DMS79 (cell line): ENCODE measurements around the gene RNF224.

Experiments
- DNase-seq: peaks from one replicate; lab custom pipeline; 2025; lab: John Stamatoyannopoulos, UW

The RNF224 gene

GRCh38 chr9:137192448-137192780 lies 34.9 kb upstream of the RNF224 start:
- no peak for DNase-seq

GRCh38 chr9:137192859-137193258 lies 34.4 kb upstream of the RNF224 start:
- no peak for DNase-seq

- no peak for DNase-seq
Observed at GRCh38 chr9:137193771-137194170, 33.5 kb upstream of the RNF224 start.

GRCh38 chr9:137194388-137194787 lies 32.9 kb upstream of the RNF224 start:
- no peak for DNase-seq

- peak; percentile 88 for DNase-seq
Observed at GRCh38 chr9:137194909-137195308, 32.4 kb upstream of the RNF224 start.

GRCh38 chr9:137195525-137196220 lies 31.6 kb upstream of the RNF224 start:
- DNase-seq: peak; percentile 86

GRCh38 chr9:137198051-137198901 lies 29.0 kb upstream of the RNF224 start:
- no peak for DNase-seq

- DNase-seq: no peak
Observed at GRCh38 chr9:137198902-137199283, 28.4 kb upstream of the RNF224 start.

GRCh38 chr9:137199411-137200121 lies 27.7 kb upstream of the RNF224 start:
- DNase-seq: no peak

GRCh38 chr9:137200311-137201204 lies 26.7 kb upstream of the RNF224 start, which contains the start of gene TPRN:
TPRN (minus strand) TSS chr9:137200741; CDS start chr9:137200711, 30 bp downstream.
- DNase-seq: peak; percentile 99

GRCh38 chr9:137201205-137201868 lies 26.0 kb upstream of the RNF224 start:
- no peak for DNase-seq

GRCh38 chr9:137202966-137203365 lies 24.3 kb upstream of the RNF224 start:
- no peak for DNase-seq

GRCh38 chr9:137204731-137205125 lies 22.6 kb upstream of the RNF224 start:
- no peak for DNase-seq

- peak; percentile 69 for DNase-seq
Observed at GRCh38 chr9:137205126-137206069, 21.9 kb upstream of the RNF224 start, which contains the start of the genes NDOR1 and TMEM203. NDOR1 (plus strand) TSS chr9:137205700; CDS start chr9:137205778, 78 bp downstream. TMEM203 (minus strand) TSS chr9:137205648; CDS start chr9:137205414, 234 bp downstream.

GRCh38 chr9:137206602-137207001 lies 20.7 kb upstream of the RNF224 start:
- DNase-seq: no peak

GRCh38 chr9:137211532-137211931 lies 15.8 kb upstream of the RNF224 start:
- DNase-seq: no peak

- DNase-seq: no peak
Observed at GRCh38 chr9:137212520-137212919, 14.8 kb upstream of the RNF224 start.

GRCh38 chr9:137213160-137214060 lies 13.9 kb upstream of the RNF224 start:
- no peak for DNase-seq

GRCh38 chr9:137214620-137215019 lies 12.7 kb upstream of the RNF224 start:
- no peak for DNase-seq
